Measurements from ENCODE around the gene TRMU.

The TRMU gene

DNA sequence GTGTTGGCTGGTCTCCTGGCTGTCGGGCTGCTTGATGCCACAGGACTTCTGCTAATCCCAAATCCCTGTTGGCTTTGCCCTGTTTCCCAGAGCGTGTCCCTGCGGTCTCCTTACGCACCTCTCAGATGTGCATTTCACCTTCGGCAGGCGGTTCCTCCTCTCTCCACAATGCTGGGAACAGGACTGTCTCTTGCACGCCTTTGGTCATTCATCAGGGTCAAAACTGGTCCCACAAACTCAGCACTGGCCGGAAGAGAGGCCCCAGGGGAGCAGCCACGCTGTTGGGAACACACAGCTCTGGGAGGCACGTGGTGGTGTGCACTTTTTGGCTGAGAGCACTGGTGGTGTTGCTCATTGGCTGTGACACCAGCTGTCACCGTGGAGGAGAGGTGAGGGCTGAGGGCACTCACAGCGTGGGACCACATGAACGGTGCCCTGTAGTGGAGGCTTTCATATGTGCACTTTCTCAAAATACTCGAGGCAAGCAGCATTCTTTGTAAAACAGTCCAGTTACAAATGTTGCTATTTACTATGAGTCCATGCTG is 15.3 kb upstream of the TRMU start:
- TF ChIP-seq, protein P1, sequence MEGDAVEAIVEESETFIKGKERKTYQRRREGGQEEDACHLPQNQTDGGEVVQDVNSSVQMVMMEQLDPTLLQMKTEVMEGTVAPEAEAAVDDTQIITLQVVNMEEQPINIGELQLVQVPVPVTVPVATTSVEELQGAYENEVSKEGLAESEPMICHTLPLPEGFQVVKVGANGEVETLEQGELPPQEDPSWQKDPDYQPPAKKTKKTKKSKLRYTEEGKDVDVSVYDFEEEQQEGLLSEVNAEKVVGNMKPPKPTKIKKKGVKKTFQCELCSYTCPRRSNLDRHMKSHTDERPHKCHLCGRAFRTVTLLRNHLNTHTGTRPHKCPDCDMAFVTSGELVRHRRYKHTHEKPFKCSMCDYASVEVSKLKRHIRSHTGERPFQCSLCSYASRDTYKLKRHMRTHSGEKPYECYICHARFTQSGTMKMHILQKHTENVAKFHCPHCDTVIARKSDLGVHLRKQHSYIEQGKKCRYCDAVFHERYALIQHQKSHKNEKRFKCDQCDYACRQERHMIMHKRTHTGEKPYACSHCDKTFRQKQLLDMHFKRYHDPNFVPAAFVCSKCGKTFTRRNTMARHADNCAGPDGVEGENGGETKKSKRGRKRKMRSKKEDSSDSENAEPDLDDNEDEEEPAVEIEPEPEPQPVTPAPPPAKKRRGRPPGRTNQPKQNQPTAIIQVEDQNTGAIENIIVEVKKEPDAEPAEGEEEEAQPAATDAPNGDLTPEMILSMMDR (IDR thresholded peaks at IDR 0.05; ENCODE audit: extremely low read depth, missing control alignments): no peak
- no peak for DNase-seq (ENCODE audit: low spot score)

- DNase-seq (ENCODE audit: low spot score): no peak
- TF ChIP-seq, protein P1 (IDR thresholded peaks at IDR 0.05; ENCODE audit: extremely low read depth, missing control alignments): no peak
These were observed 14.7 kb upstream of the TRMU start for GRCh38 chr22:46320716-46321386.

DNA sequence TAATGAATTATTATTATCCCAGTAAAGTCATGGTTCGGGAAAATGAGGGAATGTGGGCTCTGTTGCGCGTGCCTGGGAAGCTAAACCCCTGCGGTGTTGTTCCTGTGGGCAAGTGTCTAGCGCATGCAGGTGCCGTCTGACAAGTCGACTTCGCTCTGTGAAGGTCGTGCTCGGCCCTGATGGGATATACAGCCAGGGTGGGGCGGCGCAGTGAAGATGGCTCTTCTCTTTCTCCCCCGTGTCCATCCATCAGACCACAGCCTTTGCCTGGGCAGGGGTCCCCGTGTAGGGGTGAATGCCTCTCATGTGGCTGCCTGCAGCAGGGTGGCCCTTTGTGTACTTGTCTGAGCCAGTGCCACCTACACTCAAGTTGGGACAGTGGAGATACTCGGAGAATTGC is 12.8 kb upstream of the TRMU start:
- TF ChIP-seq, protein P1 (IDR thresholded peaks at IDR 0.05; ENCODE audit: extremely low read depth, missing control alignments): no peak
- no peak for DNase-seq (ENCODE audit: low spot score)

DNA sequence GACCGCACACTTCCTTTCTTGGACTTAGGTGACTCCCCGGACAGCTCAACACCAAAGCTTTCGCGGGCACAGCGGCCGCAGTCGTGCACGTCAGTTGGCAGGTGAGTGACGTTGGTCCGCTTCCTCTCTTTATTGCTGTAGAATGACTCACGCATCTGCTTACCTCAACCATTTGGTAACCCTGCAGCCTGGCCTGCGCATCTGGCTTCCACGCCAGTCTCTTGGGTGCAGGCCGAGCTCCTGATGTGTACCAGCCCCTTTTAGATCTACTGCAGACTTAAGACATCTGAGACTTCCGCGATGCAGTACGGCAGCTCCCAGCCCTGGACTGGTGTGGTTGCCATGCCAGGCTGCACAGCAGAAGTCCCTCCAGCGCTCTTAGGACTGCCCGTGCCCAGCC is 12.4 kb upstream of the TRMU start:
- TF ChIP-seq, protein P1 (IDR thresholded peaks at IDR 0.05; ENCODE audit: extremely low read depth, missing control alignments): no peak
- no peak for DNase-seq (ENCODE audit: low spot score)

GRCh38 chr22:46326066-46326680 is 9.3 kb upstream of the TRMU start:
- no peak for DNase-seq (ENCODE audit: low spot score)
- TF ChIP-seq, protein P1 (IDR thresholded peaks at IDR 0.05; ENCODE audit: extremely low read depth, missing control alignments): no peak

GRCh38 chr22:46327691-46328465 is 7.6 kb upstream of the TRMU start:
- no peak for DNase-seq (ENCODE audit: low spot score)
- TF ChIP-seq, protein P1 (IDR thresholded peaks at IDR 0.05; ENCODE audit: extremely low read depth, missing control alignments): no peak

GRCh38 chr22:46328797-46329196 is 6.7 kb upstream of the TRMU start:
- DNase-seq (ENCODE audit: low spot score): no peak
- TF ChIP-seq, protein P1 (IDR thresholded peaks at IDR 0.05; ENCODE audit: extremely low read depth, missing control alignments): no peak

Measured in GM20000 (cell line).